ENCODE results near the gene MND1. TPM values are rescaled to one million over a fixed set of nuclear protein-coding genes. Genes with fewer than 3 reads are reported as not detected.

MND1 gene
- total and polyA plus RNA-seq, 2 donors (not counting 3 experiments of a cell fraction or from before 2014, with no cell fraction given): 0.66 to 7.7 TPM

DNA sequence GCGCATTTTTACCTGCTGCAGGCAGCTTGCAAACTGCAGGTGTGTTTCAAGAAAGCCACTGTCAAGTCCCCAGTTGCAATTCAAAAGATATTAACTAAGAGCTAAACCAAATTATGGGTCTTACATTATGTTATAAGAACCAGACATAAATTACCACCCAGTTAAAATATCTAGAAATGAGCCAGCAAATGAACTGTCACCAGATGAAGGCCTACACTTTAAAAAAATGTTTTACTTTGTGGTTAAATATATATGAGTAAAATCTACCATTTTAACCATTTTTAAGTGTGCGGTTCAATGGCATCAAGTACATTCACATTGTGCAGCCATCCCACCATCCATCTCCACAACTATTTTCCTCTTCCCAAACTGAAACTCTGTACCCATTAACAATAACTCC, 89.7 kb downstream of the MND1 start:
- FAIRE-seq: no peak
- no TSS peak for BruUV-seq (replicated peaks)
- H3K9me3 ChIP-seq (replicated peaks; ENCODE audit: control insufficient read depth, insufficient read depth, low read length): no peaks in the 10 kb centered on the region
- no peak overlapping the region for H3K4me2 ChIP-seq (ENCODE audit: insufficient read depth, low read length)
- H3K27ac ChIP-seq (ENCODE audit: insufficient read depth, low read depth, low read length): no peak overlapping the region
- H3K4me1 ChIP-seq (ENCODE audit: control insufficient read depth, extremely low read depth, insufficient read depth, low read length): no peaks in the 10 kb centered on the region
- no peaks in the 10 kb centered on the region for H4K20me1 ChIP-seq (replicated peaks; ENCODE audit: control insufficient read depth, extremely low read depth, insufficient read depth, low read length)
- no peaks in the 10 kb centered on the region for H3K79me2 ChIP-seq (ENCODE audit: control insufficient read depth, insufficient read depth, low read length)
- H3K27me3 ChIP-seq (ENCODE audit: control insufficient read depth in 2 of 2, insufficient read depth in 2 of 2, low read length in 2 of 2): no peaks in the 10 kb centered on the region
- H3K9me1 ChIP-seq (replicated peaks; ENCODE audit: control insufficient read depth, extremely low read depth, insufficient read depth, low read length): no peaks in the 10 kb centered on the region
- H2AFZ ChIP-seq (ENCODE audit: low read depth, low read length): no peak overlapping the region
- no peak overlapping the region for H3K9ac ChIP-seq (replicated peaks; ENCODE audit: extremely low read depth, insufficient read depth, low read length)
- ChIA-PET CTCF (interaction anchor here (0.6 to 2.7 kb wide), 4 partner anchors 13 to 286 kb away, joined by 3 to 33 read pairs (median 4); no protein-coding TSS in a partner anchor), POLR2A (no interaction called here)
- H3K4me3 ChIP-seq (replicated peaks in 1 of 3; ENCODE audit: insufficient read depth in 1 of 3, low read depth in 1 of 3, low read length in 3 of 3): no peak overlapping the region
- H3K36me3 ChIP-seq (ENCODE audit: control insufficient read depth in 2 of 2, extremely low read depth in 1 of 2, insufficient read depth in 2 of 2, low read length in 2 of 2): no peaks in the 10 kb centered on the region
- dilution Hi-C loops (cut with MboI; ENCODE audit: extremely low pct_ligation_motif_present, low sequenced_read_pairs) (no loop called here), intact Hi-C loops (cut with micrococcal nuclease) (loop anchor here (5.0 kb wide), 1 partner anchor 198 kb away; no protein-coding TSS in a partner anchor)
- no peak for DNase-seq (ENCODE audit: low read depth, low spot score)
- TF ChIP-seq POLR2A (IDR thresholded peaks at IDR 0.05; ENCODE audit: low read depth, low read length): no peak
- no peak for TF ChIP-seq MYC (IDR thresholded peaks at IDR 0.05; ENCODE audit: low read depth, low read length)
- TF ChIP-seq, protein P1, sequence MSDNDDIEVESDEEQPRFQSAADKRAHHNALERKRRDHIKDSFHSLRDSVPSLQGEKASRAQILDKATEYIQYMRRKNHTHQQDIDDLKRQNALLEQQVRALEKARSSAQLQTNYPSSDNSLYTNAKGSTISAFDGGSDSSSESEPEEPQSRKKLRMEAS (IDR thresholded peaks at IDR 0.05; ENCODE audit: insufficient read depth, insufficient read length): no peak
- TF ChIP-seq EZH2 (IDR thresholded peaks at IDR 0.05; ENCODE audit: borderline replicate concordance, low read depth, low read length, severe bottlenecking): no peak
- TF ChIP-seq, protein P2, sequence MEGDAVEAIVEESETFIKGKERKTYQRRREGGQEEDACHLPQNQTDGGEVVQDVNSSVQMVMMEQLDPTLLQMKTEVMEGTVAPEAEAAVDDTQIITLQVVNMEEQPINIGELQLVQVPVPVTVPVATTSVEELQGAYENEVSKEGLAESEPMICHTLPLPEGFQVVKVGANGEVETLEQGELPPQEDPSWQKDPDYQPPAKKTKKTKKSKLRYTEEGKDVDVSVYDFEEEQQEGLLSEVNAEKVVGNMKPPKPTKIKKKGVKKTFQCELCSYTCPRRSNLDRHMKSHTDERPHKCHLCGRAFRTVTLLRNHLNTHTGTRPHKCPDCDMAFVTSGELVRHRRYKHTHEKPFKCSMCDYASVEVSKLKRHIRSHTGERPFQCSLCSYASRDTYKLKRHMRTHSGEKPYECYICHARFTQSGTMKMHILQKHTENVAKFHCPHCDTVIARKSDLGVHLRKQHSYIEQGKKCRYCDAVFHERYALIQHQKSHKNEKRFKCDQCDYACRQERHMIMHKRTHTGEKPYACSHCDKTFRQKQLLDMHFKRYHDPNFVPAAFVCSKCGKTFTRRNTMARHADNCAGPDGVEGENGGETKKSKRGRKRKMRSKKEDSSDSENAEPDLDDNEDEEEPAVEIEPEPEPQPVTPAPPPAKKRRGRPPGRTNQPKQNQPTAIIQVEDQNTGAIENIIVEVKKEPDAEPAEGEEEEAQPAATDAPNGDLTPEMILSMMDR (IDR thresholded peaks at IDR 0.05; ENCODE audit: extremely low read depth in 1 of 2, insufficient read depth in 1 of 2, low read depth in 1 of 2, low read length in 2 of 2): no peak
- TF ChIP-seq POLR2AphosphoS5 (IDR thresholded peaks at IDR 0.05; ENCODE audit: insufficient read depth, low read depth, low read length): no peak
- TF ChIP-seq FOS (IDR thresholded peaks at IDR 0.05; ENCODE audit: borderline replicate concordance, insufficient read depth, low read length): no peak
- no peak for TF ChIP-seq GATA2 (IDR thresholded peaks at IDR 0.05; ENCODE audit: insufficient read depth, insufficient read length, low read depth, low read length)
- TF ChIP-seq JUN (IDR thresholded peaks at IDR 0.05; ENCODE audit: borderline replicate concordance, insufficient read depth, insufficient read length, low read depth): no peak

All from endothelial cell of umbilical vein (primary cell).